ENCODE data around the gene RNF121.
"Not testable (repeated sequence)": the region's sequence is repeated elsewhere in the genome, so short reads cannot be mapped to it uniquely, and the experiment has no call there.

GRCh38 chr11:71888335-71889010, 40.4 kb upstream of the RNF121 start:
- TF ChIP-seq, protein P1, sequence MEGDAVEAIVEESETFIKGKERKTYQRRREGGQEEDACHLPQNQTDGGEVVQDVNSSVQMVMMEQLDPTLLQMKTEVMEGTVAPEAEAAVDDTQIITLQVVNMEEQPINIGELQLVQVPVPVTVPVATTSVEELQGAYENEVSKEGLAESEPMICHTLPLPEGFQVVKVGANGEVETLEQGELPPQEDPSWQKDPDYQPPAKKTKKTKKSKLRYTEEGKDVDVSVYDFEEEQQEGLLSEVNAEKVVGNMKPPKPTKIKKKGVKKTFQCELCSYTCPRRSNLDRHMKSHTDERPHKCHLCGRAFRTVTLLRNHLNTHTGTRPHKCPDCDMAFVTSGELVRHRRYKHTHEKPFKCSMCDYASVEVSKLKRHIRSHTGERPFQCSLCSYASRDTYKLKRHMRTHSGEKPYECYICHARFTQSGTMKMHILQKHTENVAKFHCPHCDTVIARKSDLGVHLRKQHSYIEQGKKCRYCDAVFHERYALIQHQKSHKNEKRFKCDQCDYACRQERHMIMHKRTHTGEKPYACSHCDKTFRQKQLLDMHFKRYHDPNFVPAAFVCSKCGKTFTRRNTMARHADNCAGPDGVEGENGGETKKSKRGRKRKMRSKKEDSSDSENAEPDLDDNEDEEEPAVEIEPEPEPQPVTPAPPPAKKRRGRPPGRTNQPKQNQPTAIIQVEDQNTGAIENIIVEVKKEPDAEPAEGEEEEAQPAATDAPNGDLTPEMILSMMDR (IDR thresholded peaks at IDR 0.05), result not testable (repeated sequence)
- TF ChIP-seq POLR2A (IDR thresholded peaks at IDR 0.05), result not testable (repeated sequence)
